CD14-positive monocyte (primary cell): ENCODE data around the gene CD226. TPM values are rescaled to one million over a fixed set of nuclear protein-coding genes. Genes with fewer than 3 reads are reported as not detected.

Experiments used
- DNase-seq, 3 donors: peaks; one replicate each; pipeline ENCODE4 v3.0.0-alpha.2; 2011 to 2022
- H2AFZ ChIP-seq: 2 replicates; pipeline ENCODE4 v1.6.0; 2012; ENCODE audit warnings: mild to moderate bottlenecking, low read depth, low read length, inconsistent platforms; ENCODE audit not compliant: insufficient read depth, poor library complexity, severe bottlenecking
- H3K27ac ChIP-seq, 2 donors: 1 replicate in 1 of 2; 2 replicates in 1 of 2; pipeline ENCODE4 v1.5.1; 2012 to 2013; ENCODE audit warnings: low read length in 2 of 2, control low read depth in 1 of 2, inconsistent platforms in 1 of 2, low read depth in 1 of 2, mild to moderate bottlenecking in 1 of 2
- H3K27me3 ChIP-seq, 2 donors: one replicate each; pipeline versions ENCODE4 v1.6.0 to v1.6.1; 2011 to 2013; ENCODE audit warnings: low read length in 2 of 2; ENCODE audit not compliant: control insufficient read depth in 2 of 2, insufficient read depth in 2 of 2
- H3K36me3 ChIP-seq, 2 donors: replicated peaks in 1 of 2; 1 replicate in 1 of 2; 2 replicates in 1 of 2; pipeline versions ENCODE4 v1.5.1 to v1.6.1; 2012 to 2013; ENCODE audit warnings: low read length in 2 of 2, control low read depth in 1 of 2, inconsistent platforms in 1 of 2, mild to moderate bottlenecking in 1 of 2; ENCODE audit not compliant: insufficient read depth in 2 of 2, control insufficient read depth in 1 of 2
- H3K4me1 ChIP-seq, 2 donors: 1 replicate in 1 of 2; 2 replicates in 1 of 2; pipeline versions ENCODE4 v1.5.1 to v1.6.1; 2012 to 2013; ENCODE audit warnings: low read length in 2 of 2, control low read depth in 1 of 2, inconsistent platforms in 1 of 2, mild to moderate bottlenecking in 1 of 2, moderate library complexity in 1 of 2; ENCODE audit not compliant: insufficient read depth in 2 of 2, control insufficient read depth in 1 of 2
- H3K4me2 ChIP-seq: replicated peaks from 2 replicates; pipeline ENCODE3; 2012; ENCODE audit warnings: low read length, moderate library complexity, mild to moderate bottlenecking; ENCODE audit not compliant: poor library complexity, severe bottlenecking; ENCODE audit errors: extremely low read depth
- H3K4me3 ChIP-seq, 3 experiments: fragments of 200-600 bp in 1 of 3; sonication (generic) in 1 of 3; replicated peaks in 1 of 3; 1 replicate in 2 of 3; 2 replicates in 1 of 3; pipeline ENCODE4 v1.5.1; 2011 to 2013; ENCODE audit warnings: low read length in 3 of 3, mild to moderate bottlenecking in 3 of 3, control low read depth in 2 of 3, low read depth in 2 of 3, inconsistent platforms in 1 of 3, moderate library complexity in 1 of 3
- H3K79me2 ChIP-seq: 2 replicates; pipeline ENCODE4 v1.6.0; 2012; ENCODE audit warnings: mild to moderate bottlenecking, control low read depth, inconsistent platforms, low read length, moderate library complexity; ENCODE audit not compliant: insufficient read depth
- H3K9ac ChIP-seq: 2 replicates; pipeline ENCODE4 v1.6.0; 2017; ENCODE audit warnings: low read length, mild to moderate bottlenecking; ENCODE audit not compliant: insufficient read depth, poor library complexity, severe bottlenecking
- H3K9me3 ChIP-seq, 2 donors: replicated peaks in 1 of 2; 1 replicate in 1 of 2; 2 replicates in 1 of 2; pipeline versions ENCODE4 v1.5.1 to v1.6.1; 2012 to 2013; ENCODE audit warnings: low read length in 2 of 2, control low read depth in 1 of 2; ENCODE audit not compliant: control insufficient read depth in 1 of 2, insufficient read depth in 1 of 2
- H4K20me1 ChIP-seq: 2 replicates; pipeline ENCODE4 v1.6.0; 2012; ENCODE audit warnings: mild to moderate bottlenecking, low read length, control low read depth, moderate library complexity; ENCODE audit not compliant: insufficient read depth
- H3K27ac Mint-ChIP-seq, 7 donors: one replicate each; pipeline ENCODE4 v1.8.0; 2020; ENCODE audit warnings: mild to moderate bottlenecking in 7 of 7, mixed read lengths in 7 of 7, moderate library complexity in 6 of 7, inconsistent platforms in 2 of 7
- H3K27me3 Mint-ChIP-seq, 3 donors: one replicate each; pipeline ENCODE4 v1.8.0; 2021 to 2022; ENCODE audit warnings: low read depth in 3 of 3, mild to moderate bottlenecking in 3 of 3, mixed read lengths in 3 of 3, moderate library complexity in 3 of 3, inconsistent platforms in 1 of 3
- H3K36me3 Mint-ChIP-seq, 2 donors: one replicate each; pipeline ENCODE4 v1.8.0; 2020; ENCODE audit warnings: mixed read lengths in 2 of 2, inconsistent platforms in 1 of 2, mild to moderate bottlenecking in 1 of 2
- H3K4me1 Mint-ChIP-seq: one replicate; pipeline ENCODE4 v1.8.0; 2020; ENCODE audit warnings: mild to moderate bottlenecking, mixed read lengths
- H3K4me3 Mint-ChIP-seq, 2 donors: one replicate each; pipeline ENCODE4 v1.8.0; 2020; ENCODE audit warnings: mild to moderate bottlenecking in 2 of 2, mixed read lengths in 2 of 2, moderate library complexity in 1 of 2
- H3K9me3 Mint-ChIP-seq, 7 donors: one replicate each; pipeline ENCODE4 v1.8.0; 2020 to 2022; ENCODE audit warnings: mixed read lengths in 7 of 7, mild to moderate bottlenecking in 6 of 7, moderate library complexity in 6 of 7, inconsistent platforms in 2 of 7
- WGBS: methylation state at CpG from one replicate; pipeline ENCODE4 v1.1.5; 2013; ENCODE audit warnings: missing lambda C conversion rate; ENCODE audit not compliant: insufficient coverage; 5-methylcytosine and 5-hydroxymethylcytosine counted together
- intact Hi-C, 2 donors: fragments of 100-400 bp; cut with micrococcal nuclease; formaldehyde crosslinking; loops; one replicate each; pipeline versions ENCODE4 v1.15.0 to v1.15.1; 2023
- polyA plus RNA-seq, 3 donors: library from polyadenylated mRNA; depleted of rRNA in 1 of 3; unstranded in 2 of 3; stranded (reverse) in 1 of 3; fragments of 300-500 nt in 2 of 3; fragments of >200 nt in 1 of 3; fragmentation: Illumina TruSeq in 2 of 3; gene quantifications; 1 replicate in 2 of 3; 2 replicates in 1 of 3; pipeline ENCODE4 v1.2.3, GENCODE V29; 2012 to 2021
- TF ChIP-seq, protein P1 (sequence below): fragments of 200-600 bp; IDR thresholded peaks from one replicate; pipeline ENCODE4 v1.8.0; 2022; ENCODE audit warnings: antibody characterized with exemption, mild to moderate bottlenecking

The CD226 gene
- polyA plus RNA-seq, 3 donors, result 0.53 to 1.1 (median 0.65) TPM

DNA sequence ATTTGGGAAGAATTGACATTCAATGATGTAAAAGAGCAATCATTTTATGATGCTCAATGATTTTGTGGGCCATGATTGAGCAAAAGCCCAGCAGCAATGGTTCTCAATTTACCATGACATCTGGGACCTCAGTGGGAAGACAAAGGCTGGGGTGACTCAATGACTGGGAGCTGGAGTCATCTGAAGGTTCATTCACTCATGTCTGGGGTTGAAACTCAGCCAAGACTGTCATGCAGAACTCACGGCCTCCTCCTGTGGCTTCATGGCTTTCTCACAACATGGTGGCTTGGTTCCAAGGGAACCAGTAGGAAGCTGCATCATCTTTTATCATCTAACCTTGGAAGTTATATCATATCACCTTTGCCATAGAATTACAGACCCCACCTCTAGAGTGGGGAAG lies 45.1 kb upstream of the CD226 start:
- H3K4me3 Mint-ChIP-seq, result no peak overlapping the region
- intact Hi-C loops, result no loop called here
- Histone ChIP-seq H3K36me3 (no peaks in the 10 kb centered on the region), H3K4me3 (no peak overlapping the region), H3K4me2 (no peak overlapping the region), H3K27me3 (no peaks in the 10 kb centered on the region), H3K27ac (no peak overlapping the region), H2AFZ (no peak overlapping the region), H3K9ac (no peak overlapping the region), H3K9me3 (peaks cover 1 to 4% of the 10 kb centered on the region in 2 donors), H4K20me1 (no peaks in the 10 kb centered on the region), H3K79me2 (no peaks in the 10 kb centered on the region), H3K4me1 (no peaks in the 10 kb centered on the region)
- peaks cover 6 to 21% (median 10%) of the 10 kb centered on the region in 7 donors for H3K9me3 Mint-ChIP-seq
- H3K4me1 Mint-ChIP-seq, result no peaks in the 10 kb centered on the region
- no peaks in the 10 kb centered on the region for H3K27me3 Mint-ChIP-seq
- peaks cover 14 to 38% of the 10 kb centered on the region in 2 donors for H3K36me3 Mint-ChIP-seq
- H3K27ac Mint-ChIP-seq, result no peak overlapping the region
- TF ChIP-seq, protein P1, sequence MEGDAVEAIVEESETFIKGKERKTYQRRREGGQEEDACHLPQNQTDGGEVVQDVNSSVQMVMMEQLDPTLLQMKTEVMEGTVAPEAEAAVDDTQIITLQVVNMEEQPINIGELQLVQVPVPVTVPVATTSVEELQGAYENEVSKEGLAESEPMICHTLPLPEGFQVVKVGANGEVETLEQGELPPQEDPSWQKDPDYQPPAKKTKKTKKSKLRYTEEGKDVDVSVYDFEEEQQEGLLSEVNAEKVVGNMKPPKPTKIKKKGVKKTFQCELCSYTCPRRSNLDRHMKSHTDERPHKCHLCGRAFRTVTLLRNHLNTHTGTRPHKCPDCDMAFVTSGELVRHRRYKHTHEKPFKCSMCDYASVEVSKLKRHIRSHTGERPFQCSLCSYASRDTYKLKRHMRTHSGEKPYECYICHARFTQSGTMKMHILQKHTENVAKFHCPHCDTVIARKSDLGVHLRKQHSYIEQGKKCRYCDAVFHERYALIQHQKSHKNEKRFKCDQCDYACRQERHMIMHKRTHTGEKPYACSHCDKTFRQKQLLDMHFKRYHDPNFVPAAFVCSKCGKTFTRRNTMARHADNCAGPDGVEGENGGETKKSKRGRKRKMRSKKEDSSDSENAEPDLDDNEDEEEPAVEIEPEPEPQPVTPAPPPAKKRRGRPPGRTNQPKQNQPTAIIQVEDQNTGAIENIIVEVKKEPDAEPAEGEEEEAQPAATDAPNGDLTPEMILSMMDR, result no peak
- 100% methylated on average over 1 of the region's 1 CpG for whole genome bisulfite sequencing
- DNase-seq, result no peak

DNA sequence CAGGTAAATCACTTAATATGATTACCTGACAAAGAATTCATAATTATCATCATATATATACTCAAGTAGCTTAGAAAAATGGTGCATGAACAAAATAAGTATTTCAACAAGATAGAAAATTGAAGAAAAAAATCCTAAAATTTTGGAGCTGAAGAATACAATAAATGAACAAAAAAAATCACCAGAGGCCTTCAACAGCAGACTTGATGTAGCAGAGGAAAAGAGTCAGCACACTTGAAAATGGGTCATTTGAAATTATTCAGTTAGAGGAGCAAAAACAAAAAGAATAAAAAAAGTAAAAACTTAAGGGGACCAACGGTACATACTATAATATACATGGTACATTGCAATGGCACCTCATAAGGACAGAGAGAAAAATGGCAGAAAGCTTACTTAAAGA lies 40.2 kb upstream of the CD226 start:
- Histone ChIP-seq H3K79me2 (no peaks in the 10 kb centered on the region), H3K4me3 (no peak overlapping the region), H3K27ac (no peak overlapping the region), H3K27me3 (no peaks in the 10 kb centered on the region), H3K9me3 (peaks cover 8 to 13% of the 10 kb centered on the region in 2 donors), H3K4me1 (no peaks in the 10 kb centered on the region), H2AFZ (no peak overlapping the region), H3K36me3 (peaks cover 0 to 4% of the 10 kb centered on the region in 2 donors), H3K4me2 (no peak overlapping the region), H3K9ac (no peak overlapping the region), H4K20me1 (no peaks in the 10 kb centered on the region)
- H3K27ac Mint-ChIP-seq, result no peak overlapping the region
- H3K36me3 Mint-ChIP-seq, result peaks cover 9 to 29% of the 10 kb centered on the region in 2 donors
- DNase-seq, result no peak
- H3K9me3 Mint-ChIP-seq, result peaks cover 8 to 24% (median 11%) of the 10 kb centered on the region in 7 donors
- H3K4me3 Mint-ChIP-seq, result no peak overlapping the region
- TF ChIP-seq, protein P1, result no peak
- no peaks in the 10 kb centered on the region for H3K4me1 Mint-ChIP-seq
- no CpG with 5 or more reads among the region's 1 CpG for WGBS
- intact Hi-C loops, result no loop called here
- H3K27me3 Mint-ChIP-seq, result no peaks in the 10 kb centered on the region
